H9 (cell line): ENCODE data around the gene PLA1A. TPM values are rescaled to one million over a fixed set of nuclear protein-coding genes. Genes with fewer than 3 reads are reported as not detected.

Source experiments
- DNase-seq: peaks from one replicate; pipeline ENCODE4 v3.0.0-alpha.2; 2017
- H2AFZ ChIP-seq: one replicate; pipeline ENCODE4 v1.6.1; 2013; ENCODE audit warnings: mild to moderate bottlenecking, low read length, control low read depth, moderate library complexity
- H2AK5ac ChIP-seq: 2 replicates; pipeline ENCODE4 v1.6.1; 2013; ENCODE audit warnings: low read length, control low read depth, mixed read lengths; ENCODE audit not compliant: insufficient read length
- H2BK120ac ChIP-seq: one replicate; pipeline ENCODE4 v1.6.1; 2013; ENCODE audit warnings: low read depth, mild to moderate bottlenecking, low read length, control low read depth, inconsistent platforms; ENCODE audit not compliant: poor library complexity, severe bottlenecking
- H2BK12ac ChIP-seq: 2 replicates; pipeline ENCODE4 v1.6.1; 2013; ENCODE audit warnings: low read length, control low read depth, mixed read lengths, low read depth; ENCODE audit not compliant: insufficient read length
- H2BK15ac ChIP-seq: 2 replicates; pipeline ENCODE4 v1.6.1; 2013; ENCODE audit warnings: low read depth, low read length, control low read depth
- H2BK20ac ChIP-seq: one replicate; pipeline ENCODE4 v1.6.1; 2013; ENCODE audit warnings: low read depth, mild to moderate bottlenecking, low read length, control low read depth, inconsistent platforms; ENCODE audit not compliant: poor library complexity, severe bottlenecking
- H2BK5ac ChIP-seq: 2 replicates; pipeline ENCODE4 v1.6.1; 2013; ENCODE audit warnings: low read length, control low read depth, mixed read lengths; ENCODE audit not compliant: insufficient read length
- H3K14ac ChIP-seq: 2 replicates; pipeline ENCODE4 v1.6.1; 2013; ENCODE audit warnings: low read length, control low read depth; ENCODE audit not compliant: insufficient read depth
- H3K18ac ChIP-seq: 2 replicates; pipeline ENCODE4 v1.6.1; 2013; ENCODE audit warnings: low read depth, mild to moderate bottlenecking, mixed read lengths, low read length, control low read depth; ENCODE audit not compliant: insufficient read length
- H3K23ac ChIP-seq: 2 replicates; pipeline ENCODE4 v1.6.1; 2013; ENCODE audit warnings: low read length, control low read depth, mixed read lengths, low read depth; ENCODE audit not compliant: insufficient read length
- H3K23me2 ChIP-seq: 2 replicates; pipeline ENCODE4 v1.6.1; 2013; ENCODE audit warnings: low read depth, mild to moderate bottlenecking, mixed read lengths, low read length, control low read depth; ENCODE audit not compliant: insufficient read length, poor library complexity, severe bottlenecking
- H3K27ac ChIP-seq: 2 replicates; pipeline ENCODE4 v1.5.1; 2013; ENCODE audit warnings: low read length, control low read depth, mixed read lengths, low read depth; ENCODE audit not compliant: insufficient read length
- H3K27me3 ChIP-seq: 2 replicates; pipeline ENCODE4 v1.6.1; 2013; ENCODE audit warnings: low read length, control low read depth, inconsistent platforms; ENCODE audit not compliant: insufficient read depth
- H3K4ac ChIP-seq: 2 replicates; pipeline ENCODE4 v1.6.1; 2013; ENCODE audit warnings: low read depth, mild to moderate bottlenecking, control low read depth, inconsistent platforms, low read length, moderate library complexity
- H3K4me1 ChIP-seq: 2 replicates; pipeline ENCODE4 v1.6.1; 2013; ENCODE audit warnings: low read length, control low read depth, inconsistent platforms; ENCODE audit not compliant: insufficient read depth
- H3K4me2 ChIP-seq: 2 replicates; pipeline ENCODE4 v1.6.1; 2013; ENCODE audit warnings: low read length, control low read depth, mixed read lengths; ENCODE audit not compliant: insufficient read length, insufficient read depth
- H3K56ac ChIP-seq: 2 replicates; pipeline ENCODE4 v1.6.1; 2013; ENCODE audit warnings: low read depth, mild to moderate bottlenecking, mixed read lengths, low read length, control low read depth; ENCODE audit not compliant: insufficient read length
- H3K79me1 ChIP-seq: 2 replicates; pipeline ENCODE4 v1.6.1; 2013; ENCODE audit warnings: low read depth, mild to moderate bottlenecking, moderate library complexity, low read length, control low read depth, inconsistent platforms; ENCODE audit not compliant: insufficient read depth, poor library complexity, severe bottlenecking
- H3K79me2 ChIP-seq: 2 replicates; pipeline ENCODE4 v1.6.1; 2013; ENCODE audit warnings: low read length, control low read depth, inconsistent platforms; ENCODE audit not compliant: insufficient read depth
- H3K9ac ChIP-seq: 2 replicates; pipeline ENCODE4 v1.6.1; 2013; ENCODE audit warnings: low read length, control low read depth, mixed read lengths; ENCODE audit not compliant: insufficient read length; ENCODE audit errors: extremely low read depth
- H3K9me3 ChIP-seq: one replicate; pipeline ENCODE4 v1.6.1; 2013; ENCODE audit warnings: low read depth, low read length, inconsistent platforms; ENCODE audit not compliant: control insufficient read depth
- H3T11ph ChIP-seq: one replicate; pipeline ENCODE4 v1.6.1; 2013; ENCODE audit warnings: mild to moderate bottlenecking, low read length, control low read depth, inconsistent platforms
- H4K20me1 ChIP-seq: one replicate; pipeline ENCODE4 v1.6.1; 2013; ENCODE audit not compliant: control insufficient read depth, insufficient read length, insufficient read depth
- H4K5ac ChIP-seq: 2 replicates; pipeline ENCODE4 v1.6.1; 2013; ENCODE audit warnings: low read depth, mild to moderate bottlenecking, mixed read lengths, low read length, control low read depth; ENCODE audit not compliant: insufficient read length
- H4K8ac ChIP-seq: replicated peaks from 2 replicates; pipeline ENCODE4 v1.6.1; 2013; ENCODE audit warnings: low read length, control low read depth, mixed read lengths, low read depth; ENCODE audit not compliant: insufficient read length
- H4K91ac ChIP-seq: 2 replicates; pipeline ENCODE4 v1.6.1; 2013; ENCODE audit warnings: low read depth, mild to moderate bottlenecking, moderate library complexity, mixed read lengths, low read length, control low read depth; ENCODE audit not compliant: insufficient read length
- H3K27ac Mint-ChIP-seq, 3 experiments: 2 replicates in 2 of 3; 3 replicates in 1 of 3; pipeline ENCODE4 v1.8.0; 2020 to 2021; ENCODE audit warnings: mixed read lengths in 3 of 3, mild to moderate bottlenecking in 1 of 3, moderate library complexity in 1 of 3
- H3K27me3 Mint-ChIP-seq: 2 replicates; pipeline ENCODE4 v1.8.0; 2021; ENCODE audit warnings: low read depth, mild to moderate bottlenecking, moderate library complexity, mixed read lengths
- H3K36me3 Mint-ChIP-seq, 3 experiments: 2 replicates in 2 of 3; 3 replicates in 1 of 3; pipeline ENCODE4 v1.8.0; 2020 to 2021; ENCODE audit warnings: low read depth in 3 of 3, mixed read lengths in 3 of 3; ENCODE audit not compliant: insufficient read depth in 1 of 3
- H3K4me1 Mint-ChIP-seq, 2 experiments: 2 replicates each; pipeline ENCODE4 v1.8.0; 2020; ENCODE audit warnings: mixed read lengths in 2 of 2
- H3K4me3 Mint-ChIP-seq, 2 experiments: 2 replicates in 1 of 2; 3 replicates in 1 of 2; pipeline ENCODE4 v1.8.0; 2020 to 2021; ENCODE audit warnings: mild to moderate bottlenecking in 2 of 2, mixed read lengths in 2 of 2, moderate library complexity in 1 of 2
- H3K9me3 Mint-ChIP-seq, 2 experiments: 2 replicates in 1 of 2; 3 replicates in 1 of 2; pipeline ENCODE4 v1.8.0; 2020; ENCODE audit warnings: mild to moderate bottlenecking in 2 of 2, mixed read lengths in 2 of 2, moderate library complexity in 1 of 2
- CTCF ChIP-seq: fragments of 200-600 bp; sonication (generic); conservative IDR thresholded peaks from 3 replicates; pipeline ENCODE4 v1.8.0; 2021; ENCODE audit warnings: antibody characterized with exemption, mild to moderate bottlenecking
- WGBS: extraction: QIAGEN DNeasy Blood & Tissue Kit; methylation state at CpG from one replicate; pipeline ENCODE4 v1.1.7; 2013; ENCODE audit warnings: missing lambda C conversion rate, low lambda C conversion rate, mixed read lengths; ENCODE audit not compliant: insufficient read length; ENCODE audit errors: extremely low coverage; 5-methylcytosine and 5-hydroxymethylcytosine counted together
- total RNA-seq: library from RNA; stranded (reverse); gene quantifications from 2 replicates; pipeline ENCODE4 v1.2.1, GENCODE V29; 2021

Gene PLA1A
- total RNA-seq, 1 experiment from 2014 or later: not detected

GRCh38 chr3:119548341-119548740 lies 49.3 kb upstream of the PLA1A start:
- H2AK5ac ChIP-seq: no peak overlapping the region
- no peak overlapping the region for H3K4ac ChIP-seq
- DNase-seq: no peak
- H4K5ac ChIP-seq: no peak overlapping the region
- H3K14ac ChIP-seq: no peak overlapping the region
- no peak overlapping the region for H3K18ac ChIP-seq
- no peak overlapping the region for H3K27ac ChIP-seq
- no peak overlapping the region for H2BK15ac ChIP-seq
- H3K4me1 Mint-ChIP-seq: peaks cover 3 to 10% of the 10 kb centered on the region in 2 experiments; a peak in 2 of 4 replicates
- no peak overlapping the region for H2BK20ac ChIP-seq
- no peaks in the 10 kb centered on the region for H4K20me1 ChIP-seq
- no peak overlapping the region for H3K23ac ChIP-seq
- no peak for TF ChIP-seq CTCF
- no peaks in the 10 kb centered on the region for H3K9me3 ChIP-seq
- H3K4me2 ChIP-seq: no peak overlapping the region
- no peaks in the 10 kb centered on the region for H3K9me3 Mint-ChIP-seq
- no peak overlapping the region for H2AFZ ChIP-seq
- H2BK12ac ChIP-seq: no peak overlapping the region
- no peak overlapping the region for H4K8ac ChIP-seq
- no CpG with 5 or more reads among the region's 3 CpGs for WGBS
- H4K91ac ChIP-seq: no peak overlapping the region
- H3K79me2 ChIP-seq: no peaks in the 10 kb centered on the region
- no peaks in the 10 kb centered on the region for H3K4me1 ChIP-seq
- H3K27me3 Mint-ChIP-seq: no peaks in the 10 kb centered on the region
- no peak overlapping the region for H2BK120ac ChIP-seq
- no peak overlapping the region for H3K56ac ChIP-seq
- no peak overlapping the region for H3K9ac ChIP-seq
- H3K27me3 ChIP-seq: no peaks in the 10 kb centered on the region
- no peak overlapping the region for H3T11ph ChIP-seq
- H3K27ac Mint-ChIP-seq: no peak overlapping the region
- no peaks in the 10 kb centered on the region for H3K36me3 Mint-ChIP-seq
- no peaks in the 10 kb centered on the region for H3K79me1 ChIP-seq
- no peak overlapping the region for H3K4me3 Mint-ChIP-seq
- no peak overlapping the region for H2BK5ac ChIP-seq
- H3K23me2 ChIP-seq: no peaks in the 10 kb centered on the region
